Activated CD4-positive, alpha-beta T cell treated with anti-CD3 and anti-CD28 coated beads, Interleukin-2, Interleukin-6, amounts not matched to agents 100 ng/mL and 50 ng/mL, durations not matched to agents 16 hours and 8 hours (primary cell): ENCODE measurements around the gene ADGRA3.

Experiments
- DNase-seq: peaks from one replicate; pipeline ENCODE4 v3.0.0-alpha.2; 2020

The ADGRA3 gene

GRCh38 chr4:22345055-22345454, 170.8 kb downstream of the ADGRA3 start:
- no peak for DNase-seq

DNA sequence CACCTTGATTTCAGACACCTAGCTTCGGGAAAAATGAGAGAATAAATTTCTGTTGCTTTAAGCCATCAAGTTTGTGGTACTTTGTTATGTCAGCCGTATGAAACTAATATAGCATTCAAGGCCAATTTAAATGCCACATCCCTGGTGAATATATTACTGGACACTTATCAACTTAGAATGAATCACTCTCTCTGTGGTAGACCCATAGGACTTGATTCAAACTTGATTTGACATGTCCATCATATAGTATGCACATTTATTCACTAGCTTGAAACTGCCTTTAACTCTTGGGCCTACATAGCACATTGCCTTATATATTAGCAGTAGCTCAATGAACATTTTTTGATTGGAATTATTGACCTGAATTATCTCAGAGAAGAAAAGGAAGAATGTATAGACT, 172.3 kb downstream of the ADGRA3 start:
- no peak for DNase-seq

GRCh38 chr4:22339491-22339890, 176.4 kb downstream of the ADGRA3 start:
- no peak for DNase-seq

DNA sequence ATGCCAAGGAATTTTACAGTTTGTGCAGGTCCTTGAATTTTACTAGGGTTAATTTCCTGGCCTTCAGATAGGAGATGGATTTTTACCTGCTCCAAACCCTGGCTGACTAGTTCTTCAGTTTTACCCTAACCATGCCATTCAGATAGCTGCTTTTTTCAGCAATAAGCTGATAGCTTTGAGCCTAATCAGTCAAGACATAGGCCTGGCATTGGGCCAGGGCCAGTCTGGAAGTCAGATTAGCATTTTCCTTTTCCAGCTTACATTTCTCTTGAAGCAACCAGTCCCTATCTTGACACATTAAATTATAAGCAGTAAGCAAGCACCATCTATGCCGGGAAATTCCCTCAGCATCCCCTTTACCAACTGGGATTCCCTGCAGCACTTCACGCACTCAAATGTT, 177.1 kb downstream of the ADGRA3 start:
- DNase-seq: no peak
